GM12878 (cell line): ENCODE data around the gene ZNF17. TPM values are rescaled to one million over a fixed set of nuclear protein-coding genes. Genes with fewer than 3 reads are reported as not detected.

Source experiments
- ATF3 ChIP-seq: IDR thresholded peaks from 2 replicates; pipeline ENCODE4 v1.6.1; 2011; ENCODE audit warnings: low read depth, mild to moderate bottlenecking, low read length, moderate library complexity, borderline replicate concordance; ENCODE audit errors: extremely low read depth
- ATF7 ChIP-seq: fragments of 450-650 bp; IDR thresholded peaks from 2 replicates; pipeline ENCODE4 v1.6.1; 2016; ENCODE audit warnings: low read depth, mild to moderate bottlenecking
- BMI1 ChIP-seq: fragments of 450-650 bp; IDR thresholded peaks from 2 replicates; pipeline ENCODE4 v1.6.1; 2016; ENCODE audit warnings: mild to moderate bottlenecking, moderate library complexity, borderline replicate concordance
- BRCA1 ChIP-seq: IDR thresholded peaks from 2 replicates; pipeline ENCODE4 v1.6.1; 2011; ENCODE audit warnings: low read depth, low read length, improper control_type of control experiment
- CBFB ChIP-seq: IDR thresholded peaks from 2 replicates; pipeline ENCODE4 v1.6.1; 2016; ENCODE audit warnings: antibody characterized with exemption, low read depth
- CBX3 ChIP-seq: fragments of 200-600 bp; sonication (generic); IDR thresholded peaks from 2 replicates; pipeline ENCODE4 v1.6.1; 2016; ENCODE audit warnings: low read depth, borderline replicate concordance
- ESRRA ChIP-seq: IDR thresholded peaks from 2 replicates; pipeline ENCODE4 v1.6.1; 2012; ENCODE audit warnings: mild to moderate bottlenecking, low read length, improper control_type of control experiment
- GABPA ChIP-seq: IDR thresholded peaks from 2 replicates; pipeline ENCODE4 v1.6.1; 2014; ENCODE audit warnings: antibody characterized with exemption, low read depth, mild to moderate bottlenecking, inconsistent platforms
- GATAD2B ChIP-seq: fragments of 450-650 bp; conservative IDR thresholded peaks from 2 replicates; pipeline ENCODE4 v1.6.1; 2017; ENCODE audit warnings: low read depth, mild to moderate bottlenecking, moderate library complexity
- HCFC1 ChIP-seq: fragments of 150-350 bp; IDR thresholded peaks from 2 replicates; pipeline ENCODE4 v1.6.1; 2014; ENCODE audit warnings: low read length
- HDGF ChIP-seq: fragments of 450-650 bp; IDR thresholded peaks from 2 replicates; pipeline ENCODE4 v1.6.1; 2016; ENCODE audit warnings: antibody characterized with exemption
- IRF4 ChIP-seq: IDR thresholded peaks from 2 replicates; pipeline ENCODE4 v1.6.1; 2011; ENCODE audit warnings: low read depth, low read length
- POU2F2 ChIP-seq: IDR thresholded peaks from 3 replicates; pipeline ENCODE4 v1.6.1; 2011; ENCODE audit warnings: low read depth, mild to moderate bottlenecking, low read length, borderline replicate concordance
- RAD51 ChIP-seq: fragments of 450-650 bp; IDR thresholded peaks from 2 replicates; pipeline ENCODE4 v1.6.1; 2016; ENCODE audit warnings: moderate library complexity, mild to moderate bottlenecking, inconsistent platforms
- RCOR1 ChIP-seq: conservative IDR thresholded peaks from 2 replicates; pipeline ENCODE4 v1.6.1; 2012; ENCODE audit warnings: low read depth, low read length, improper control_type of control experiment
- RUNX3 ChIP-seq: IDR thresholded peaks from 2 replicates; pipeline ENCODE4 v1.6.1; 2012; ENCODE audit warnings: low read length, inconsistent platforms
- SPI1 ChIP-seq: IDR thresholded peaks from 2 replicates; pipeline ENCODE4 v1.6.1; 2011; ENCODE audit warnings: low read depth, mild to moderate bottlenecking, low read length, moderate library complexity, borderline replicate concordance; ENCODE audit not compliant: insufficient read depth
- ZNF207 ChIP-seq: fragments of 450-650 bp; IDR thresholded peaks from 2 replicates; pipeline ENCODE4 v1.6.1; 2014; ENCODE audit warnings: antibody characterized with exemption, mild to moderate bottlenecking, borderline replicate concordance
- polyA plus RNA-seq, 11 experiments: library from polyadenylated mRNA; depleted of rRNA in 4 of 11; unstranded in 6 of 11; stranded (reverse) in 5 of 11; fragments of >200 nt; fragmentation: Nextera tagmentation in 4 of 11; fragmentation: Illumina TruSeq in 1 of 11; extraction: Ambion mirVana in 4 of 11; extraction: Trizol in 1 of 11; gene quantifications; 1 replicate in 1 of 11; 2 replicates in 10 of 11; pipeline versions ENCODE4 v1.2.1 to v1.2.3, GENCODE V29; 2011 to 2016; ENCODE audit warnings: inconsistent platforms in 2 of 11, missing spikeins in 2 of 11, low read depth in 1 of 11
- total RNA-seq, 4 experiments: library from RNA; depleted of rRNA in 3 of 4; stranded (reverse); fragments of >200 nt in 3 of 4; fragmentation: Illumina TruSeq in 1 of 4; extraction: Trizol in 1 of 4; gene quantifications; 2 replicates each; pipeline versions ENCODE4 v1.2.1 to v1.2.3, GENCODE V29; 2013 to 2021
- TF ChIP-seq, protein P1 (sequence below): fragments of 450-650 bp; formaldehyde crosslinking; IDR thresholded peaks from 2 replicates; pipeline ENCODE4 v1.4.0; 2022; ENCODE audit warnings: mild to moderate bottlenecking, moderate library complexity
- TF ChIP-seq, protein P2 (sequence below): fragments of 450-650 bp; IDR thresholded peaks from 2 replicates; pipeline ENCODE4 v1.6.1; 2014; ENCODE audit warnings: mild to moderate bottlenecking

ZNF17 gene
- total and polyA plus RNA-seq, 10 of the 15 experiments (the other 5 are each of a cell fraction or from before 2014, with no cell fraction given) = 4.4 to 11.3 (median 7.8) TPM

DNA sequence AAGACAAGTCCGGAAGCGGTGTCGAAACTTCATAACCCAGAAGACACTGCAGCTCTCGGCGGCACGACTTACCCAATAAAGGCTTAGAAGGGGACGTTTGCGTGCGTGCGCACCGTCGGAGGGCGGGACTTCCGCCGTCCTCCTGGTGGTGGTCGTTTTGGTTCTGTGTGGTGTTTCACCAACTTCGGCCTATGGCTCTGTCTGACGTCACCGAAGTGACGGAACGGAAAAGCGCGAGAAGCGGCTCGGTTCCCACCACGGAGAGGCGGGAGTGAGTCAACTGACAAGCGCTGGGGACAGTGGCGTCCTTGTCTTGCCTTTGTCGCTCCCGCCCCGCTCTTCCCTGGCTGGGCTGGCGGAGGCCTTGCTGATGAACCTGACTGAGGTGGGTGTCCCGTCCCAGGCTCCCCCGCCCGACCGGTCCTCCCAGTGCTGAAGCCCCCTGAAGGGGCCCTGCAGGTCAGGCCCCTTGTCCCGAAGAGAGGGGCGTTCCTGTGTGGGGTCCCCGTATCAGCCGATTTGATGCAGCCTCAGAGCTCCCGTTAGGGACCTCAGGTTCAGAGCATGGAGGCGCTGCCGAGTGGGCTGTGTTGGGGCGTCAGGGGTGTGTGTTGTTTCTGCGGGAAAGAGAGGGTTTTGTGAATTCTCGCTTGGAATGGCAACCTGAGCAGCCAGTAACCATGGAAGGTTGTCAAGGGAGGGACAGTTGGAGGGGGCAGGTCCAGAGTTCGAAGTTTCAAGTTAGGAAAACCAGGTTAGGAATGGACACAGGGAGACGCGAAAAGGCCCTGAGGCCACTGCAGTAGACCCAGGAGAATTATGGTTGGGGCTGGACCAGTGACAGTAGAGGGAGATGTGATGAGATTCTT lies 21.0 kb upstream of the ZNF17 start, which contains the start of gene ZNF548 (continued):
- no peak for TF ChIP-seq ATF3
- no peak; the same call in 1 of the 2 replicates for TF ChIP-seq SPI1
- TF ChIP-seq, protein P1, sequence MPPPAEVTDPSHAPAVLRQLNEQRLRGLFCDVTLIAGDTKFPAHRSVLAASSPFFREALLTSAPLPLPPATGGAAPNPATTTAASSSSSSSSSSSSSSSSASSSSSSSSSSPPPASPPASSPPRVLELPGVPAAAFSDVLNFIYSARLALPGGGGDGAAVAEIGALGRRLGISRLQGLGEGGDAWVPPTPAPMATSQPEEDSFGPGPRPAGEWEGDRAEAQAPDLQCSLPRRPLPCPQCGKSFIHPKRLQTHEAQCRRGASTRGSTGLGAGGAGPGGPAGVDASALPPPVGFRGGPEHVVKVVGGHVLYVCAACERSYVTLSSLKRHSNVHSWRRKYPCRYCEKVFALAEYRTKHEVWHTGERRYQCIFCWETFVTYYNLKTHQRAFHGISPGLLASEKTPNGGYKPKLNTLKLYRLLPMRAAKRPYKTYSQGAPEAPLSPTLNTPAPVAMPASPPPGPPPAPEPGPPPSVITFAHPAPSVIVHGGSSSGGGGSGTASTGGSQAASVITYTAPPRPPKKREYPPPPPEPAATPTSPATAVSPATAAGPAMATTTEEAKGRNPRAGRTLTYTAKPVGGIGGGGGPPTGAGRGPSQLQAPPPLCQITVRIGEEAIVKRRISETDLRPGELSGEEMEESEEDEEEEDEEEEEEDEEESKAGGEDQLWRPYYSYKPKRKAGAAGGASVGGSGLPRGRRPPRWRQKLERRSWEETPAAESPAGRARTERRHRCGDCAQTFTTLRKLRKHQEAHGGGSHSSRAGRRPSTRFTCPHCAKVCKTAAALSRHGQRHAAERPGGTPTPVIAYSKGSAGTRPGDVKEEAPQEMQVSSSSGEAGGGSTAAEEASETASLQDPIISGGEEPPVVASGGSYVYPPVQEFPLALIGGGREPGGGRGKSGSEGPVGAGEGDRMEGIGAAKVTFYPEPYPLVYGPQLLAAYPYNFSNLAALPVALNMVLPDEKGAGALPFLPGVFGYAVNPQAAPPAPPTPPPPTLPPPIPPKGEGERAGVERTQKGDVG = no peak
- TF ChIP-seq RCOR1 = no peak
- peak; percentile 97 for TF ChIP-seq ATF7
- TF ChIP-seq GATAD2B = 0 out of 2 replicates have a peak, but pooled peaks have one; percentile 25
- TF ChIP-seq GABPA = peak; percentile 92
- no peak for TF ChIP-seq ZNF207
- TF ChIP-seq, protein P2, sequence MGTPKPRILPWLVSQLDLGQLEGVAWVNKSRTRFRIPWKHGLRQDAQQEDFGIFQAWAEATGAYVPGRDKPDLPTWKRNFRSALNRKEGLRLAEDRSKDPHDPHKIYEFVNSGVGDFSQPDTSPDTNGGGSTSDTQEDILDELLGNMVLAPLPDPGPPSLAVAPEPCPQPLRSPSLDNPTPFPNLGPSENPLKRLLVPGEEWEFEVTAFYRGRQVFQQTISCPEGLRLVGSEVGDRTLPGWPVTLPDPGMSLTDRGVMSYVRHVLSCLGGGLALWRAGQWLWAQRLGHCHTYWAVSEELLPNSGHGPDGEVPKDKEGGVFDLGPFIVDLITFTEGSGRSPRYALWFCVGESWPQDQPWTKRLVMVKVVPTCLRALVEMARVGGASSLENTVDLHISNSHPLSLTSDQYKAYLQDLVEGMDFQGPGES = peak; percentile 10; the same call in 1 of the 2 replicates
- no peak for TF ChIP-seq CBX3
- peak; percentile 95 for TF ChIP-seq HCFC1
- no peak for TF ChIP-seq HDGF
- TF ChIP-seq BMI1 = no peak
- TF ChIP-seq POU2F2 = no peak
- TF ChIP-seq RUNX3 = peak; percentile 81
- no peak for TF ChIP-seq RAD51
- peak; percentile 65; the same call in 1 of the 2 replicates for TF ChIP-seq CBFB
- TF ChIP-seq BRCA1 = peak; percentile 44; the same call in 1 of the 2 replicates
- peak; percentile 31; the same call in 1 of the 2 replicates for TF ChIP-seq ESRRA
- peak; percentile 25; the same call in 1 of the 2 replicates for TF ChIP-seq IRF4
